ENCODE results near the gene ZNF408. TPM values are rescaled to one million over a fixed set of nuclear protein-coding genes. Genes with fewer than 3 reads are reported as not detected.

ZNF408 gene
- total and polyA plus RNA-seq, 2 donors (not counting 3 experiments of a cell fraction or from before 2014, with no cell fraction given), result 7.8 to 10.9 TPM

DNA sequence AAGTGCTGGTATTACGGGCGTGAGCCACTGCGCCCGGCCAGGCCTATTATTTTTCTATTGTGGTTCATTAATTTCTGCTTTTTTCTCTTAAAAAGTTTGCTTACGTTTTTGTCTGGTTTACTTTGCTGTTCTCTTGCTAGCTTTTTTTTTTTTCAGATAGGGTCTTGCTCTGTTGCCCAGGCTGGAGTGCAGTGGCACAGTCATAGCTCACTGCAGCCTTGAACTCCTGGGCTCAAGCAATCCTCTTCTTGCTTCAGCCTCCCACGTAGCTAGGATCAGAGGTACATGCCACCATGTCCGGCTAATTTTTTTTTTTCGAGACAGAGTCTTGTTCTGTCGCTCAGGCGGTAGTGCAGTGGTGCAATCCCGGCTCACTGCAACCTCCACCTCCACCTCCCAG lies 36.9 kb downstream of the ZNF408 start:
- Histone ChIP-seq H3K27me3 (ENCODE audit: control insufficient read depth in 2 of 2, insufficient read depth in 2 of 2, low read length in 2 of 2) (no peaks in the 10 kb centered on the region), H3K27ac (ENCODE audit: insufficient read depth, low read depth, low read length) (no peak overlapping the region), H4K20me1 (replicated peaks; ENCODE audit: control insufficient read depth, extremely low read depth, insufficient read depth, low read length) (no peaks in the 10 kb centered on the region), H3K4me2 (ENCODE audit: insufficient read depth, low read length) (no peak overlapping the region), H3K4me3 (replicated peaks in 1 of 3; ENCODE audit: insufficient read depth in 1 of 3, low read depth in 1 of 3, low read length in 3 of 3) (no peak overlapping the region), H3K36me3 (ENCODE audit: control insufficient read depth in 2 of 2, extremely low read depth in 1 of 2, insufficient read depth in 2 of 2, low read length in 2 of 2) (peaks cover 6 to 8% of the 10 kb centered on the region in 2 experiments), H3K9me3 (replicated peaks; ENCODE audit: control insufficient read depth, insufficient read depth, low read length) (no peaks in the 10 kb centered on the region), H3K9ac (replicated peaks; ENCODE audit: extremely low read depth, insufficient read depth, low read length) (no peak overlapping the region), H2AFZ (ENCODE audit: low read depth, low read length) (no peak overlapping the region), H3K4me1 (ENCODE audit: control insufficient read depth, extremely low read depth, insufficient read depth, low read length) (peaks cover 4% of the 10 kb centered on the region), H3K9me1 (replicated peaks; ENCODE audit: control insufficient read depth, extremely low read depth, insufficient read depth, low read length) (no peaks in the 10 kb centered on the region), H3K79me2 (ENCODE audit: control insufficient read depth, insufficient read depth, low read length) (no peaks in the 10 kb centered on the region)
- intact Hi-C loops (cut with micrococcal nuclease) (loop anchor here (2.0 kb wide), 1 partner anchor 37 kb away; the partner anchor contains the start of genes ARHGAP1 and ZNF408), dilution Hi-C loops (cut with MboI; ENCODE audit: extremely low pct_ligation_motif_present, low sequenced_read_pairs) (no loop called here)
- ChIA-PET POLR2A (interaction anchor here (0.7 kb wide), 1 partner anchor 373 kb away, joined by 4 read pairs; no protein-coding TSS in a partner anchor), CTCF (no interaction called here)
- DNase-seq (ENCODE audit: low read depth, low spot score) (no peak), FAIRE-seq (no peak)
- BruUV-seq (replicated peaks), result no TSS peak
- TF ChIP-seq POLR2AphosphoS5 (IDR thresholded peaks at IDR 0.05; ENCODE audit: insufficient read depth, low read depth, low read length) (no peak), EZH2 (IDR thresholded peaks at IDR 0.05; ENCODE audit: borderline replicate concordance, low read depth, low read length, severe bottlenecking) (no peak), FOS (IDR thresholded peaks at IDR 0.05; ENCODE audit: borderline replicate concordance, insufficient read depth, low read length) (no peak), MYC (IDR thresholded peaks at IDR 0.05; ENCODE audit: low read depth, low read length) (no peak), POLR2A (IDR thresholded peaks at IDR 0.05; ENCODE audit: low read depth, low read length) (no peak), JUN (IDR thresholded peaks at IDR 0.05; ENCODE audit: borderline replicate concordance, insufficient read depth, insufficient read length, low read depth) (no peak), GATA2 (IDR thresholded peaks at IDR 0.05; ENCODE audit: insufficient read depth, insufficient read length, low read depth, low read length) (no peak)
- TF ChIP-seq, protein P1, sequence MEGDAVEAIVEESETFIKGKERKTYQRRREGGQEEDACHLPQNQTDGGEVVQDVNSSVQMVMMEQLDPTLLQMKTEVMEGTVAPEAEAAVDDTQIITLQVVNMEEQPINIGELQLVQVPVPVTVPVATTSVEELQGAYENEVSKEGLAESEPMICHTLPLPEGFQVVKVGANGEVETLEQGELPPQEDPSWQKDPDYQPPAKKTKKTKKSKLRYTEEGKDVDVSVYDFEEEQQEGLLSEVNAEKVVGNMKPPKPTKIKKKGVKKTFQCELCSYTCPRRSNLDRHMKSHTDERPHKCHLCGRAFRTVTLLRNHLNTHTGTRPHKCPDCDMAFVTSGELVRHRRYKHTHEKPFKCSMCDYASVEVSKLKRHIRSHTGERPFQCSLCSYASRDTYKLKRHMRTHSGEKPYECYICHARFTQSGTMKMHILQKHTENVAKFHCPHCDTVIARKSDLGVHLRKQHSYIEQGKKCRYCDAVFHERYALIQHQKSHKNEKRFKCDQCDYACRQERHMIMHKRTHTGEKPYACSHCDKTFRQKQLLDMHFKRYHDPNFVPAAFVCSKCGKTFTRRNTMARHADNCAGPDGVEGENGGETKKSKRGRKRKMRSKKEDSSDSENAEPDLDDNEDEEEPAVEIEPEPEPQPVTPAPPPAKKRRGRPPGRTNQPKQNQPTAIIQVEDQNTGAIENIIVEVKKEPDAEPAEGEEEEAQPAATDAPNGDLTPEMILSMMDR (IDR thresholded peaks at IDR 0.05; ENCODE audit: extremely low read depth in 1 of 2, insufficient read depth in 1 of 2, low read depth in 1 of 2, low read length in 2 of 2), result no peak
- TF ChIP-seq, protein P2, sequence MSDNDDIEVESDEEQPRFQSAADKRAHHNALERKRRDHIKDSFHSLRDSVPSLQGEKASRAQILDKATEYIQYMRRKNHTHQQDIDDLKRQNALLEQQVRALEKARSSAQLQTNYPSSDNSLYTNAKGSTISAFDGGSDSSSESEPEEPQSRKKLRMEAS (IDR thresholded peaks at IDR 0.05; ENCODE audit: insufficient read depth, insufficient read length), result no peak

Measured in endothelial cell of umbilical vein (primary cell).